ENCODE results near the gene ZCCHC24.

The ZCCHC24 gene

DNA sequence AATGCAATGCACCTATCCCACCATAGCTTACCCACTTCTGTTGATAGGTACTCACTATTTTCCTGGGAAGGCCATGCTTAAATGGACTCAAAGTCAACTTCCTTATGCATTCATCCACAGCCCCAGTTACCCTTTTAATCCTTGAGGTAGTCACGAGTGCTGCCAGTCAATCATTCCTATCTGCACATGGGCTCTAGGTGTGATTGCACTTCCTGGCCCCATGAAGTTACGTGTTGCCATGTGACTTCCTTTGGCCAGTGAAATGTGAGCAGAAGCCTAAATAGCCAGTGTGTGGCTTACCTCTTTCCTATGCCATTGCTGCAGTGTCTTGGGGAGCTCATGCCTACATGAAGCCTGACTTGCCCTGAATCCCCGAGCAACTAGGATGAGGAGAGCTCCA lies 43.4 kb upstream of the ZCCHC24 start:
- H3K4me3 ChIP-seq (ENCODE audit: low read depth, low read length) = no peak overlapping the region
- TF ChIP-seq, protein P1, sequence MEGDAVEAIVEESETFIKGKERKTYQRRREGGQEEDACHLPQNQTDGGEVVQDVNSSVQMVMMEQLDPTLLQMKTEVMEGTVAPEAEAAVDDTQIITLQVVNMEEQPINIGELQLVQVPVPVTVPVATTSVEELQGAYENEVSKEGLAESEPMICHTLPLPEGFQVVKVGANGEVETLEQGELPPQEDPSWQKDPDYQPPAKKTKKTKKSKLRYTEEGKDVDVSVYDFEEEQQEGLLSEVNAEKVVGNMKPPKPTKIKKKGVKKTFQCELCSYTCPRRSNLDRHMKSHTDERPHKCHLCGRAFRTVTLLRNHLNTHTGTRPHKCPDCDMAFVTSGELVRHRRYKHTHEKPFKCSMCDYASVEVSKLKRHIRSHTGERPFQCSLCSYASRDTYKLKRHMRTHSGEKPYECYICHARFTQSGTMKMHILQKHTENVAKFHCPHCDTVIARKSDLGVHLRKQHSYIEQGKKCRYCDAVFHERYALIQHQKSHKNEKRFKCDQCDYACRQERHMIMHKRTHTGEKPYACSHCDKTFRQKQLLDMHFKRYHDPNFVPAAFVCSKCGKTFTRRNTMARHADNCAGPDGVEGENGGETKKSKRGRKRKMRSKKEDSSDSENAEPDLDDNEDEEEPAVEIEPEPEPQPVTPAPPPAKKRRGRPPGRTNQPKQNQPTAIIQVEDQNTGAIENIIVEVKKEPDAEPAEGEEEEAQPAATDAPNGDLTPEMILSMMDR (IDR thresholded peaks at IDR 0.05; ENCODE audit: low read depth, low read length) = no peak

DNA sequence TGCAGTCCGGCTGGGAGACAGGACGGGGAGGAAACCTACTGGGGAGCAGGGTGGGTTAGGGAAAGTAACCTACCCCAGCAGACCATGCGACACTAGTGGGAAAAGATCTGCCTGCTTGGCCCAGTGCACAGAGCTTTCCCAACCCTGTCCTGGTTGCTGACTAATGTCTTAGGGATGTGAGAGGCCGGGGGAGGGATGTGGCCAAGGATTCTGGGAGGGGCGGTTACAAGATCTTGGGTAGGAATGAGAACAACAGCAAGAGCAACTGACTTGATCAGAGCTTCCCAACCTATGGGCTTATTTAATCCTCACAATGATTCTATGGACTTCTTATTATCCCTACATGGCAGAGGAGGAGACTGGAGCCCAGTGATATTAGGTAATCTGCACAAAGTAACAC lies 42.9 kb upstream of the ZCCHC24 start:
- TF ChIP-seq, protein P1 (IDR thresholded peaks at IDR 0.05; ENCODE audit: low read depth, low read length) = no peak
- H3K4me3 ChIP-seq (ENCODE audit: low read depth, low read length) = no peak overlapping the region

DNA sequence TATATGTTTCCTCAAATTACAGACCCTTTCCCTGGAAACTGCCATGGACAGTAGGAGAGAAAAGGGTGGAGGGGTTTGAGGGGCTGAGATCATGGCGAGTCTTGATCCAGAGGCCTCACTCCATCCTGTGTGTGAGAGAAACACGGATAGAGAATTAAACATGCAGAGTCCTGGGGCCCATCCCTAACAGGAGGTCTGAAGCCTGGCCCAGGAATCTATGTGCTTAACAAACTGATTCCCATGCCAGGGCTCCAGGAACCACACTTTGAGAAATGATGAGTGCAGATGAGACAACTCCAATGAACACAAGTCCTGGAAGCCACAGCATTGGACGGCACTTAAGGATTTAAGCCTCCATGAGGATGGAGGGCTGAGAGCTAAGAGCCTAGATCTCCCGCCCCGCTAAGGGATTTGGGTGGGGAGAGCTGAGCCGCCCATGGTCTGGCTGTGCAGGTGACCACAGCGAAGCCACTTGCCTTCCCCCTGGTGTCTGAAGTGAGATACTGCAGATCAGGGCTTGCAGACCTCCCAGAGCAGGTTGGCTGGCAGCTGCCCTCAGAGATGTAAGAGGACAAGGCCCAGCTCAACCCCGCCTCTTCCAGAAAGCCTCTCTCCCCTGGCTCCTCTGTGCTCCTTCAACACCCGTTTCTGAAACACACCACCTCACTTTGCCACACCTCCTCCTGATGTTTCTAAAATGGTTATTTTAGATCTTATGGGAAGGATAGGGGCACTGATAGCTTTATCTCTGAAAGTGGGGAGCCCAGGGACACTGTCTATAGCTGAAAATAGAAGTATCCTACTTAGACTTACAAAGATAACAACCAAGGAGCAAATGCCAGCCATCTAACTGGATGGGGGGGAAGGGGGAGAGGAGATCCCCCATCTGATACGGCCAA lies 42.1 kb upstream of the ZCCHC24 start:
- H3K4me3 ChIP-seq (ENCODE audit: low read depth, low read length) = no peak overlapping the region
- TF ChIP-seq, protein P1 (IDR thresholded peaks at IDR 0.05; ENCODE audit: low read depth, low read length) = peak; percentile 65

DNA sequence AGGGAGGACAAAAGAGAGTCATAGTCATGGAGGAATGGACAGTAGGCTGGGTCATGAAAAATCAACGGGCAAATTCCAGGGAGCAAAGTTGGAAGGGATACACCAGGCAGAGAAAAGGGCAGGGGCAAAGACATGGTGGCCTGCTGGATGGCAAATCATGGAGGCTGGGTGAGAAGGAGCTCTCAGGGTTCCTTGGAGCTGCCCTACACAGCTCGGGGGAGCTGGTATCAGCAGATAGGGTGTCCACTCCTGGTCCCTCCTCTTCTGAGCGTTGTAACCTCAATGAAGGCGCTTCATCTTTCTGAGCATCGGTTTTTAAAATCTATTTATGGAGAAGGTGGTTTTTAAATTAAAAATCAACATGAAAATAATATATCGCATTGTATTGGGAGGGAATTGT lies 39.1 kb upstream of the ZCCHC24 start:
- H3K4me3 ChIP-seq (ENCODE audit: low read depth, low read length) = no peak overlapping the region
- TF ChIP-seq, protein P1 (IDR thresholded peaks at IDR 0.05; ENCODE audit: low read depth, low read length) = no peak

DNA sequence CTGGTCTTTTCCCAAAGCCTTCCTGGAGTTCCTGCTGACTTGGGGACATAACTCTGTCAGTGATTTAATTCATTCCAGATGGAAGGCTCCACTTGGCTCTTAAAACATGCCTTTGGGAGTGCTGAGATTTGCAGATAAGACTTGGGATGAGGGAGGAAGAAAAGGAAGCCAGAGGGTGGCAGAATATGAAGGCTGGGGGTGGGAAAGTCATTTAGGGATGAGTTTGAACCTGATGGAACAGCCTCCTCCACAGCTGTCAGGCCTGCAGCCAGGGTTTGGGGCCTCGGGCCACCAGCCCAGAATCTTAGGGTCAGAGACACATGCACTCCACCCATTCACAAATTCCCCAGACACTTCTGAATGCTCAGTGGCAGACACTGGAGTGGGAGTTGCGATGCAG lies 38.5 kb upstream of the ZCCHC24 start:
- TF ChIP-seq, protein P1 (IDR thresholded peaks at IDR 0.05; ENCODE audit: low read depth, low read length) = no peak
- no peak overlapping the region for H3K4me3 ChIP-seq (ENCODE audit: low read depth, low read length)

DNA sequence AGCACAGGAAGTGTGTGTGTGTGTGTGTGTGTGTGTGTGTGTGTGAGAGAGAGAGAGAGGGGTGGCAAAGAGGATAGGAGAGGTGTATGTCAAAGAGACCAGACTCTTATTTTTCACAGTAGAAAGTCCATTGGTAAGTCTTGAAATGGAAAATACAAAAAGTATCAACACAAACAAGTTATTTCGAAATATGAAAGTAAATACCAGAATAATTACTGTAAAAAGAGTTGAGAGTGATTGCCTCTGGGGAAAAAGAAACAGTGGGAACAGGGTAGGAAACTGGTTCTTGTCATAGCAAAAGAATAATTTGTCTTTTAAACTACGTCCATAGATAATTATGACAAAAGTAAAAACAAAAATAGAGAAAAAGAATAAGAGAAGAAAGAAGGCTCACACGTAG lies 37.9 kb upstream of the ZCCHC24 start:
- TF ChIP-seq, protein P1 (IDR thresholded peaks at IDR 0.05; ENCODE audit: low read depth, low read length) = no peak
- H3K4me3 ChIP-seq (ENCODE audit: low read depth, low read length) = no peak overlapping the region

DNA sequence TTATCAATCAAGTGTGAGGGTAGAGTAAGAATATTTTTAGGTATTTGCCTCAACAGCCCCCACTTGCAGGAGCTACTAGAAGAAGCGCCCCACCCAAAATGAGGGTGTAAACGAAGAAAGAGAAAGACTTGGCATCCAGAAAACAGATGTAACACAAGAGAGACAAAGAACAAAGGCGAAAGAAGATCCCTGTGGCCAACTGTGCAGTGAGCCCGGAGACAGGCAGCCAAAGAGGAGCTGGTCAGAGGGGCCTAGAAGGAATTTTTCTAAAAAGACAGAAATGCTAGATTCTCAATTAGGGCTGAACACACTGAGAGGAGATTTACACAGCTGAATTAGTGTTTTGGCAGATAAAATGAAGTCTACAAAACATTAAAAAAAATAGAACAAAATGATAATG lies 37.3 kb upstream of the ZCCHC24 start:
- H3K4me3 ChIP-seq (ENCODE audit: low read depth, low read length) = no peak overlapping the region
- TF ChIP-seq, protein P1 (IDR thresholded peaks at IDR 0.05; ENCODE audit: low read depth, low read length) = no peak

Measured in WI38 (cell line).